Esophagus muscularis mucosa (tissue), 4 donors: ENCODE results near the gene AMY1B.
"Not testable (repeated sequence)": the region's sequence is repeated elsewhere in the genome, so short reads cannot be mapped to it uniquely, and the experiment has no call there.

Source experiments
- EP300 ChIP-seq: sonication (generic); formaldehyde crosslinking; IDR thresholded peaks from one replicate; pipeline ENCODE4 v1.6.1; 2017; ENCODE audit warnings: antibody characterized with exemption
- POLR2A ChIP-seq: fragments of 450-650 bp; IDR thresholded peaks from one replicate; pipeline ENCODE4 v1.6.1; 2017; ENCODE audit warnings: antibody characterized with exemption, moderate library complexity, mild to moderate bottlenecking, low read depth
- POLR2AphosphoS5 ChIP-seq, 2 donors: sonication (generic); formaldehyde crosslinking; IDR thresholded peaks; one replicate each; pipeline ENCODE4 v1.6.1; 2017; ENCODE audit warnings: antibody characterized with exemption in 2 of 2
- TF ChIP-seq, protein P1 (sequence below), 3 experiments: fragments of 200-600 bp in 2 of 3; fragments of 450-650 bp in 1 of 3; sonication (generic) in 2 of 3; IDR thresholded peaks; one replicate each; pipeline ENCODE4 v1.5.1; 2017 to 2019; ENCODE audit warnings: antibody characterized with exemption in 3 of 3, mild to moderate bottlenecking in 2 of 3, moderate library complexity in 1 of 3

DNA sequence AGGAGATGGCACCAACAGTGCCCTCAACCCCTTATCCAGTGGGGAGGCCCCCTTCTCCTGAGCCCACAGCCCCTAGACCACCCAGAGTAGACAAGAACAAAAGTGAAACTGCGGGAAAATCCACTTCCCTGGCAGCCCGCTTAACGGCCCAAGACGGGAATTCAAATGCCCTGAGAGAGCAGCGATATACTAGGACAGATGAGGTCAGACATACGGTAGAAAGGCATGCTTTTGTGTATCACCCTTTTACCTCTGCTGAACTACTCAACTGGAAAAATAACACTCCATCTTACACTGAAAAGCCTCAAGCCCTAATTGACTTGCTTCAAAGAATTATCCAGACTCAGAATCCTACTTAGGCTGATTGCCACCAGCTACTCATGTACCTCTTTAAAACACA is 1.4 kb upstream of the AMY1B start:
- TF ChIP-seq, protein P1, sequence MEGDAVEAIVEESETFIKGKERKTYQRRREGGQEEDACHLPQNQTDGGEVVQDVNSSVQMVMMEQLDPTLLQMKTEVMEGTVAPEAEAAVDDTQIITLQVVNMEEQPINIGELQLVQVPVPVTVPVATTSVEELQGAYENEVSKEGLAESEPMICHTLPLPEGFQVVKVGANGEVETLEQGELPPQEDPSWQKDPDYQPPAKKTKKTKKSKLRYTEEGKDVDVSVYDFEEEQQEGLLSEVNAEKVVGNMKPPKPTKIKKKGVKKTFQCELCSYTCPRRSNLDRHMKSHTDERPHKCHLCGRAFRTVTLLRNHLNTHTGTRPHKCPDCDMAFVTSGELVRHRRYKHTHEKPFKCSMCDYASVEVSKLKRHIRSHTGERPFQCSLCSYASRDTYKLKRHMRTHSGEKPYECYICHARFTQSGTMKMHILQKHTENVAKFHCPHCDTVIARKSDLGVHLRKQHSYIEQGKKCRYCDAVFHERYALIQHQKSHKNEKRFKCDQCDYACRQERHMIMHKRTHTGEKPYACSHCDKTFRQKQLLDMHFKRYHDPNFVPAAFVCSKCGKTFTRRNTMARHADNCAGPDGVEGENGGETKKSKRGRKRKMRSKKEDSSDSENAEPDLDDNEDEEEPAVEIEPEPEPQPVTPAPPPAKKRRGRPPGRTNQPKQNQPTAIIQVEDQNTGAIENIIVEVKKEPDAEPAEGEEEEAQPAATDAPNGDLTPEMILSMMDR (IDR thresholded peaks at IDR 0.05), result not testable (repeated sequence)
- not testable (repeated sequence) for TF ChIP-seq POLR2AphosphoS5 (IDR thresholded peaks at IDR 0.05); EP300; POLR2A
